ENCODE data around the gene FAM32A.

FAM32A gene

DNA sequence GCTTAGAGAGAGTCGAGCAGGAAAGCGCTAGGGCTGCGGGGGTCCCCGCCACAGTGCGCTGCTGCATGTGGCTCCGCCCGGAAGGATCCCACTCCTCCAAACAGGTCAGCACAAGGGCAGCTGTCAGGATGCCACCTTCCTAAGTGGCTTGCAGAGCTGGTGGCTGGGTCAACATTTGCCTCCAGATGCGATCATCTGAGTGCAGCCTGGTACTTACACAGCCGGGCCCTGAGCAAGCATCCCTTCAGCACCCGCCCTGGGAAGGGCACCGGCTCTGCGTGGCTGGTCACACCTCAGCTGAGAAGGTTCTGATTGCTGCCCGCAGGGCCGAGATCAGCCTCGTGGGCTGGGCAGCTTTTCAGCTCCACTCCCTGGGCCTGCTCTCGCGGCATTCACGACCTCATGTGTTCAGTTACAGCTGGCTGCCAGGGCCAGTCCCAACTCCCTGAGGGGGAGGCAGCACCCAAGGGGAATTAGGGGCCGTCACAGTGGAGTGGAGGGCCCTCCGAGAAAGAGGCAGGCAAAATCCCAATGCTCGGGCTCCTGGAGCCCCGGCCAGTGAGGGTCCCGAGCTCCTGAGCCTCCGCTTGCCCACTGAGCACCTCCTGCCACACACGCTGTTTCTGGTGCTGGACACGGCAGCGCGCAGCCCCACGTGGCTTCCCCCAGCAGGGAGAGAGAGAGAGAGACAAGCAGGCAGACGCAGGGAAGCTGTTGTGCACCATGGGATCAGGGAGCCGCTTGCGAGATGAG is 39.3 kb downstream of the FAM32A start:
- no peak for DNase-seq (ENCODE audit: low spot score)
- no peak for FAIRE-seq

DNA sequence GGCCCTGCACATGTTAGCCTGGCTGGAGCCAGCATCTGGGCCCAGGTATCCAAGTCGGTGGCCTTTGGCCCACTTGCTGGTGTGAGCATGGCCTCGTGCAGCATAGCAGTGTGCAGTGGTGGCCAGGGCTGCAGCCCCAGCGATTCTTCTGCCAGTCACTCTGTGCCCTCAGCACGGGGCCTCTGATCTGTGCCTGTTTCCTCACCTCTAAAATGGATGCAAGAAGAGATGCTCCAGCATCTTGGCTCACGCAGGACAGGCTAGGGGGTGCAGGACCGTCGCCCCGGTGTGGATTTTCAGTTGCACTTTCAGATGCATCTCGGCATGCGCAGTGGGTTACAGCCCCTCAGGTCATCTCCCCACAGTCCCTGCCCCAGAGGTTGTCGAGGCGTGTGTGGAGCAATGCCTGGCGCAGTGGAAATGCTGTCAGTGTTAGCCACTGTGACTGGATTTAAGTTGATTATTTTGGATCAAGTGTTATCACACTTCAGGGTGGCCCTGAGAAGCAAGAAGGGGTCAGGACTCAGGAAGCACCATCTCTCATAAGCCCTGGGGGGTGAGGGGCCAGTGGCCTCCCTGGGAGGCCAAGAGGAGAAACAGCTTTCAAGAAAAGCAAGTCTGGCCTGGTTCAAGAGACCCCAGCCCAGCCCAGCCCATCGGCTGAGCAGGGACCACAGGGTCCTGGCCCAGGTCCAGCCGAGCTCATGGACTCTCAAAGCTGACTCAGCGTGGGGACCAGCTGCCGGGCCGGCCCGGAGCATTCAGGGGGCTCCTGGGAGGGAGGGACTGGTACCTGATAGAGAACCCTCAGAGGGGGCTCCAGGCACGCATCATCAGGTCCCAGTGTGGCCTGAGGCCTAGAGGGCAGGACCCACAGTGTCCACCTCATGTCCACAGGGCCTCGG is 40.3 kb downstream of the FAM32A start:
- no peak for DNase-seq (ENCODE audit: low spot score)
- no peak for FAIRE-seq

DNA sequence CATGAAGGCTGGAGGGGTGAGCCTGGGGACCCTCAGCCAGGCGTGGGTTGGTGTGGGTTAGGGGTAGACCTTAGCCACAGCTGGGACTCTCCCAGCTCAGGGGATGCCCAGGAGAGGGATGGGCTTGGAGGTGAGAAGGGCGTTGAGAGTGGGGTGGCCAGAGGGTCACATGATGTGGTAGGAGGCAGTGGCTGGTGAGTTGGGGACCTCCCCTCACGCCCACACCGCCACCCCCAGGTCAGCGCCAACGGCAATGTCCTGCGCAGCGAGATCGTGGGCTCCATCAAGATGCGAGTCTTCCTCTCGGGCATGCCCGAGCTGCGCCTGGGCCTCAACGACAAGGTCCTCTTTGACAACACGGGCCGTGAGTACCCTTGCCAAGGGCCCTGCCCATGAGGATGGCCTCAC is 41.0 kb downstream of the FAM32A start:
- DNase-seq (ENCODE audit: low spot score) (no peak), FAIRE-seq (no peak)

DNA sequence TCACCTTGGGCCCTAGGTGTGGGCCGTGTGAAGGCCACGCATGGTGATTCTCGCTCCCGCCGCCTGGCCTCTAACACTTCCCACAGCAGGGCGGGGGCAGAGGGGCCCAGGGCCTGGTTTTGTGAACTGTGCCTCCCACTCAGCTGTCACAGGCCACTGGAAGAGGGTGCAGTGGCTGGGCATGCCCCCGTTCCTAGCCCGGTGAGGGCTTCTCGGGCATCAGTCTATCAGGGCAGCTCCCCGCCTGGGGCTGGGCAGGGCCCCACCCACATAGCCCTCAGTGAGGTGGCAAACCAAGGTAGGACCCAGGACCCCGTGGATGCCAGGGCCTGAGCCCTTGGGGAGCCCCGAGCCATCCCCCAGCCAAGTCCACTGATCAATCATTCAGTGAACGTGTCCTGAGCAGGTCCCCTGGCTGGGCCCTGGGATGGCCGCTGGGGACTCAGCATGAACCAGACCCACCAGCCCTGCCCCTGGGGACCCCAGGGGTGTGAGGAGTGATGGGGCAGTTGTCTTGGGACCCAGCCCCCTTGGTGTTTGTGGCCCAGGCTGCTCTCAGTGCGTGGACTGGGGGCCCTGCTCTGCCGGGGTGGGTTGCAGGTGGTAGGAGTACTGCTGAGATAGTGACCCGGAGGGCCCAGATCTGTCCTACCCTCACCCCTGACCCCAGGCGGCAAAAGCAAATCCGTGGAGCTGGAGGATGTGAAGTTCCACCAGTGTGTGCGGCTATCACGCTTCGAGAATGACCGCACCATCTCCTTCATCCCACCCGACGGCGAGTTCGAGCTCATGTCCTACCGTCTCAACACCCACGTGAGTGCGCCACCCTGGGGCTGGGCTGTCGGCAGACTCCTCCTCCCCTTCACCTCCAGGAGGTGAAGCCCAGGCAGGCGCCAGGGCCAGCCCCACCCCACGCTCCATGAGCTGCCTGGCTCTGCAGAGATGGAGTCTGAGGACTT is 41.9 kb downstream of the FAM32A start:
- DNase-seq (ENCODE audit: low spot score) (no peak), FAIRE-seq (no peak)

DNA sequence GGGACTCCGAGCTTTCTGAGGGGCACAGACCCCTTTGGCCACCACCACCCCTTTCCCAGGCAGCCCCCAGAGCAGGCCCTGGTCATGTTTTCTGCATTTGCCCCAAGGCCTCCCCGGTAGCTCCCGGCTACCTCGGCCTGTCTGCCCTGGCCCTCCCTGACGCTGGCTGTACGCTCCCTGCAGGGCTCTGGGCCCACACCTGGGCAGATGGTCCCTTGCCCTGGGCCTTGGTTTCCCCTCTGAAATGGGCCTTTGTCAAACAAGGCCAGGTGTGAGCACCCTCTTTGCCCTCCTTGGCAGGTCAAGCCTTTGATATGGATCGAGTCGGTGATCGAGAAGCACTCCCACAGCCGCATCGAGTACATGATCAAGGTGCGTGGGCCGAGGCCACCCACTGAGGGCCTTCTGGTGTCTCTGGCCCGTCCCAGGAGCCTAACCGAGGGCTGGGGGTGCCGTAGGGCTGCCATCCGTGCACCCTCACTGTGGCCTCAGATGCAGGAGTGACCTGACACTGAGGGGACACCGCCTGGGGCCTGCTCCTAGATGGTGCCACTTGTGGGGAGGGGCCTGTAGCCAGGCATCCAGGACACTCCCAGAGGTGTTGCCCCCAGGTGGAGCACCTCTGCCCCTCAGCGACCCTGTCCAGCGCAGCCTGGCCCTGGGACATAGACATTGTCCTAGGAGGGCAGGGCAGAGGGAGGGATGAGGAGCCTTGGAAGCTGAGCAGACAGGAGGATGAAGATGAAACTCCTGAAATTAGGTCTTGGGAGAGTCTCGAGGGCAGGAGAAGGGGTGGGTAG is 42.8 kb downstream of the FAM32A start:
- no peak for DNase-seq (ENCODE audit: low spot score)
- FAIRE-seq = no peak

DNA sequence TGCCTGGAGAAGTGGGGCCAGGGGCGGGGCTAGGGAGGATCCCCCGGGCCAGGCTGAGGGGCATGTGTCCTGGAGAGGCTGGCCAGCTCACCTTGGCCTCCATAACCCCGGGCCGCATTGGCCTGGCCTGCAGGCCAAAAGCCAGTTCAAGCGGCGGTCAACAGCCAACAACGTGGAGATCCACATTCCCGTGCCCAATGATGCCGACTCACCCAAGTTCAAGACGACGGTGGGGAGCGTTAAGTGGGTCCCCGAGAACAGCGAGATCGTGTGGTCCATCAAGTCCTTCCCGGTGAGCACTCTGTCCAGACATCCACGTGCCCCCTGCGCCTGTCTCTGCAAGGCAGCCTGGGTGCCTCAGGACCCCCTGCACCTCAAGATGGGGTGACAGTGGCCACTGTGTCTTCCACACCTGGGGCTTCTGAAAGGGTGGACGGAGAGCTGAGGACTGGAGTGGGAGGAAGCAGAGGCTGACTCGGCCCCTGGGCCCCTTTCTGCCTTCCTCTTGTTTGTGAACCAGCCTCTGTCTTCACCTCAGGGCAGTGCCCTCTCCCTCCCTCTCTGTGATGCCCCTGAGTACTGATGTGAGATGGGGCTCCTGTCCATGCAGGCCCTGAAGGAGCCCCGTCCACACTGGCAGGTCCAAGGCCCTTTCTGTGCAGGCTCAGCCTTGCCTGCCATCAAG is 43.6 kb downstream of the FAM32A start:
- no peak for FAIRE-seq
- DNase-seq (ENCODE audit: low spot score) = no peak

DNA sequence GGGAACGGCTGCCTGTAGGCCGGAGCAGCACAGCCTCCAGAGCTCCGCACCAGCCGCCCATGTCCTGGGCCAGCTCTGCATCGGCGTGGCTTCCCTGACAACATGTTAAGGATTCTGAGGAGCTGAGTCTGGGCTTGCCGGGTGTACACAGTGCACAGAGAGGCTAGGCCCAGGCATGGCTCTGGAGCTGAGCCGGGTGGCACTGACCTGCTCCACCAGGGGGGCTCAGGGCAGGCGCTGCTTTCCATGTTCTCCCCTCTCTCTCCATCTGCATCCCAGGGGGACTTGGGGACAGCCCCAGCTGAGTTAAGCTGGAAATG is 44.1 kb downstream of the FAM32A start:
- FAIRE-seq (no peak), DNase-seq (ENCODE audit: low spot score) (no peak)

DNA sequence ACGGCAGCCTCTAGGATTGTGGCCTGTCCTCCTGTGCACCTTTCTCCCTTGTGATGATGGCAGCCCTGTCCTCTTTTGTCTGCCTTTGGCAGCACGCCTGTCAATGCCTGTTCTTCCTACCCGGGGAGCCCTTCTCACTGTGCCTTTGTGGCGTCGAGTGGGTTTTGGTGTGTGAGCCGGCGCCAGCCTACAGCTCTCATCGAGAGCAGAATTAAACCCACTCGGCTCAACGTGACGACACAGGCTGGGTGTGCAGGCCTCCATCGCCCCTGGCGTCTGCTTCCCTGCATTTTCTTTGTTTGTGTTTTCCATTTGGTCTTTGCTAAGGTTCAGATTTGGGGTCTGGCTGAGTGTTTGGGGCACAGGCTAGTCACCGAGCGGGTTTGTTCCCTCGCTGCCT is 46.9 kb downstream of the FAM32A start:
- no peak for FAIRE-seq
- DNase-seq (ENCODE audit: low spot score) = no peak

DNA sequence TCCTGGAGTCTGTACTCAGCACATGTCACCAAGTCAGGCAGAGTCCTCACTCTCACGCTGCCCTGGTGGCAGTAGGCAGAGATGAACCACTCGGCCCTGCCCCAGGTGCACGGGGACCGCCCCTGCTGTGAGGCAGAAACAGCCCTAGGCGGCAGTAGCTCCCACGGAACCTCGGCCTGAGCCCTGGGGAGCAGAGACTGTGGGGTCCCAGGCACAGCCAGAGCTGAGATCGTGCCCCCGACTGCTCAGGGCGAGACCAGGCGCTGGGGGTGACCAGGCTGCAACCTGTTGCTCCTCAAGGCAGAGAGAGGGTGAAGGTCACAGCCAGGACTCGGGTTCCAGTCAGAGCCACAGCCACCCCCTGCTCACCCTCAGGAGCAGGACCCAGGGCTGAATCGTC is 47.4 kb downstream of the FAM32A start:
- DNase-seq (ENCODE audit: low spot score) (no peak), FAIRE-seq (no peak)

DNA sequence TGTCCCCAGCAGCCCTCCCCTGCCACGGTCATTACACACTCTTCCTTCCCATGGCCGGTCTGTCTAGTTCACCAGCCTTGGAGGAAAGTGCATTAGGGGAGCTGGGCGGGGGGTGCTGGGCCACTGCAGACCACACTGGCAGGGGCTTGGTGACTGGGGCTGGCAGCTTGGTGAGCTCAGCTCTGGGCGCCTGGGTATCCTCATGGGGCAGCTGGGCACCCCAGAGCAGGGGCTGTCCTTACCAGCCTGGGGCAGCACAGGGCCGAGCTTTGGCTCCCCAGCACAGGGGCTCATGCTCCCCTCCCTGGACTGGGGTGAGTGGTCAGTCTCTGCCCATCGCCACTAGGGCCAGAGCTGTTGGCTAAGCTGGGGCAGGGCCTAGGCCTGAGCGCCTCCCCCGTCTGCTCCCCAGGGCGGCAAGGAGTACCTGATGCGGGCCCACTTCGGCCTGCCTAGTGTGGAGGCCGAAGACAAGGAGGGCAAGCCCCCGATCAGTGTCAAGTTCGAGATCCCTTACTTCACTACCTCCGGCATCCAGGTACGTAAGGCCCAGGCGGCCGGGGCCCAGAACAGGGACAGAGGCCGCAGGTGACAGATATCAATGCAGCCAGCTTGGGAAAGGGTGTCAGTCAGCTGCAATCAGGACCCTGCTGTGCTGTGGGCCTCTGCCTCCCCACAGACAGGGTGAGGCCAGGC is 48.0 kb downstream of the FAM32A start:
- FAIRE-seq (no peak), DNase-seq (ENCODE audit: low spot score) (no peak)

DNA sequence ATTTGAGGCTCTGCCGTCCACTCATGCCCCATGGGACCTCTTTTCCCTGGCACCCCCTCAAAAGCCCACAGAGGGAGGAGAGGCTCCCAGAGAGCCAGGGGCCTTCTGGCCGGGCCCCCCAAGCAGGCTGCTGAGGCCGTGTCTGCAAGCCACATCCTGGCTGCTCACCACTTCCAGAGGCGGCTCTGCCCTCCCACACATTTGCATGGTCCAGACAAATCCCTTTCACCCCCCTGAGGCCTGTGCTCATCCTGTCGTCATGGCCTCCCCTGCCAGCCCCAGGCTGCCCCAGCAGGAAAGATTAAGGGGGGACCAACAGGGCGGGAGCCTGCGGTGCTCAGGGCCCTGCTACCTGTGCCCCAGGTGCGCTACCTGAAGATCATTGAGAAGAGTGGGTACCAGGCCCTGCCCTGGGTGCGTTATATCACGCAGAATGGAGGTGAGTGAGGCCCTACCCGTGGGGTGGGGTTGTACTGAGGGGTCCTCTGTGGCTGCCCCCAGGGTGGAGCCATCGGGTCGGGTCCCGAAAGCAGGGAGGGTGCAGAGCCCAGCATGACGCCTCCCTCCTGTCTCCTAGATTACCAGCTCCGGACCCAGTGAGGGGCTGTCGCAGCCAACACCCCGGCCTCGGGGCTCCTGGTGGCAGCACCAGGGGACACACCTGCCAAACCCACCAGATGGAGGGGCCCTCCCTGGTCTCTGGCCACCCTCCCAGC is 48.8 kb downstream of the FAM32A start:
- FAIRE-seq (no peak), DNase-seq (ENCODE audit: low spot score) (no peak)

DNA sequence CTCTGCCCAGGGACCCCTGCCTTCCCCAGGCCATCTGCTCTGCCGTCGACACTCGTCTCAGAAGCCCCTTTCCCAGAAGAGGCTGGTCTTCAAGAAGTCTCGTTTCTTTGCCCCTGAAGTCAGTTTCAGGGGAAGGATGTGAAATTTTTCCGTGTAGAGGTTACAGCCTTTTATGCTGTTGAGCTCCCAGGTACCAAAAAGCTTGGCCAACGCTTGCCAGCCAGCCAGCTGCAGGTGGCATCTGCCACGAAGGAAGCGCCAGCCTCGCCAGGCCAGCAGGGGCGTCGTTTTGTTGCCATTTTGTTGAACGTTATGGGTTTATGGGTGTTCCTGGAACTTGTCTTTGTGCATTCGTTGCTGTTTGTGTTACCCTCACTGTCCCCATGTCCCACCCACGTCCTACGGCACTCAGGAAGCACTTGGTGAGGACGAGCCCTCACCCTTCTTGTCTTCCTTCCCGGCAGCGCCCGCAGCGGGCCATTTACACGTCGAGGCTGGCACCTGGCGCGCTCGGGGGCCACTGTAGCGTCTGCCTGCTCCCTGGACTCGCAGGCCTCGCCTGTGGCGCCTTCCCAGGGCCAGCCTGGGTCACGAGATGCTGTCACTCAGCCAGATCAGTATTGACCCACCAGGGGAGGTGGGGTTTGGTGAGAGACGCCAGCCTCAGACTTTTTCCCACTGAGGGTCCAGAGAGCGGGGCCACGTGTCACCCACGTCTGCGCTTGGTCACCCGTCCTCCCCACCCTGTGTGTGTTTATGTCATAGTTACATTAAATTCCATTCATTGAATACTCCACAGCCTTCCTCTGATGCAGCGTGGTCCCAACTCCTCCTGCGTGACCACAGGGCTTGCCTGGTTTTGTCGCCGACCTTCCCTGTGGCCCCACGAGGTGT is 49.6 kb downstream of the FAM32A start:
- no peak for FAIRE-seq

DNA sequence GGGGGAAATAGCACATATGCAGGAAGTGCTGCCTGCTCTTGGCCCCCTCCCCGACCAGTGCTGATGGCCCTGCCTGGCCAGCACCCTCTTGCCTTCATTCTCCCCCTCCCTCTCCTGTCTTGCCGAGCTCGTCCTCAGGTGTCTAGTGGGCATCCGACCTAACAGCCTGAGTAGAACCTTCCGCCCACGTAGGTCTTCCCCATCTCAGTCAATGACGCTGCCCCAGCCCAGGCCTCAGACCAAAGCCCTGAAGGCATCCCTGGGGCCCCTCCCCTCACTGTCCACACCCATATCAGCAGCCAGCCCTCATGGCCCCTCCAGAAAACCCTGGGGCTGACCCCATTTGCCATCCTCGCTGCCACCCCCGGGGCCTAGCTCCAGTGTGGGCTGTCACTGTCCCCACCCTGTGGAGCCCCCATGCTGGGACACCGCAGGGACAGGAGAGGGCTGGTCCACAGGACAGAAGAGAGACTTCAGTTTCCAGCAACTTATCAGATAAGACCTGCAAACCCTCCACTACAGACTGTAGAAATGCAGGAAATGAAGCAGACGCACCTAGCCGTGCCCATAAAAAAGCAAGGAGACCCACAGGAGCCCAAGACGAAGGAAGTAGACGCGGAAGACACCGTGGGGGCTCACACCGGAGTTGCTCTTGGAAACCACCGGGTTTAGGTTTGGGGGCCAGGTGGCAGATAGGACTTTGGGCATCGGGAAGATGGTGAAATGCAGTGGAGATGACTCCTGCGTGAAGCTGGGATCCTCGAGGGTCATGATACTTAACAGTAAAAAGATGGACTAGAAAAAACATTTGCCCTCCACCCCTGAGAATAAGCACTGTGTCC is 50.8 kb downstream of the FAM32A start:
- FAIRE-seq (no peak), DNase-seq (ENCODE audit: low spot score) (no peak)

More for the DNA sequence above, 49.6 kb downstream of the FAM32A start:
- no peak for DNase-seq (ENCODE audit: low spot score)

Data from RCC 7860 (cell line).